CD14-positive monocyte (primary cell): Measurements from ENCODE around the gene TRIM43B. TPM values are rescaled to one million over a fixed set of nuclear protein-coding genes. Genes with fewer than 3 reads are reported as not detected.

Experiments used
- DNase-seq, 3 donors: peaks; one replicate each; pipeline ENCODE4 v3.0.0-alpha.2; 2011 to 2022
- H2AFZ ChIP-seq: 2 replicates; pipeline ENCODE4 v1.6.0; 2012; ENCODE audit warnings: mild to moderate bottlenecking, low read depth, low read length, inconsistent platforms; ENCODE audit not compliant: insufficient read depth, poor library complexity, severe bottlenecking
- H3K27ac ChIP-seq, 2 donors: 1 replicate in 1 of 2; 2 replicates in 1 of 2; pipeline ENCODE4 v1.5.1; 2012 to 2013; ENCODE audit warnings: low read length in 2 of 2, control low read depth in 1 of 2, inconsistent platforms in 1 of 2, low read depth in 1 of 2, mild to moderate bottlenecking in 1 of 2
- H3K27me3 ChIP-seq, 2 donors: one replicate each; pipeline versions ENCODE4 v1.6.0 to v1.6.1; 2011 to 2013; ENCODE audit warnings: low read length in 2 of 2; ENCODE audit not compliant: control insufficient read depth in 2 of 2, insufficient read depth in 2 of 2
- H3K36me3 ChIP-seq, 2 donors: replicated peaks in 1 of 2; 1 replicate in 1 of 2; 2 replicates in 1 of 2; pipeline versions ENCODE4 v1.5.1 to v1.6.1; 2012 to 2013; ENCODE audit warnings: low read length in 2 of 2, control low read depth in 1 of 2, inconsistent platforms in 1 of 2, mild to moderate bottlenecking in 1 of 2; ENCODE audit not compliant: insufficient read depth in 2 of 2, control insufficient read depth in 1 of 2
- H3K4me1 ChIP-seq, 2 donors: 1 replicate in 1 of 2; 2 replicates in 1 of 2; pipeline versions ENCODE4 v1.5.1 to v1.6.1; 2012 to 2013; ENCODE audit warnings: low read length in 2 of 2, control low read depth in 1 of 2, inconsistent platforms in 1 of 2, mild to moderate bottlenecking in 1 of 2, moderate library complexity in 1 of 2; ENCODE audit not compliant: insufficient read depth in 2 of 2, control insufficient read depth in 1 of 2
- H3K4me2 ChIP-seq: replicated peaks from 2 replicates; pipeline ENCODE3; 2012; ENCODE audit warnings: low read length, moderate library complexity, mild to moderate bottlenecking; ENCODE audit not compliant: poor library complexity, severe bottlenecking; ENCODE audit errors: extremely low read depth
- H3K4me3 ChIP-seq, 3 experiments: fragments of 200-600 bp in 1 of 3; sonication (generic) in 1 of 3; replicated peaks in 1 of 3; 1 replicate in 2 of 3; 2 replicates in 1 of 3; pipeline ENCODE4 v1.5.1; 2011 to 2013; ENCODE audit warnings: low read length in 3 of 3, mild to moderate bottlenecking in 3 of 3, control low read depth in 2 of 3, low read depth in 2 of 3, inconsistent platforms in 1 of 3, moderate library complexity in 1 of 3
- H3K79me2 ChIP-seq: 2 replicates; pipeline ENCODE4 v1.6.0; 2012; ENCODE audit warnings: mild to moderate bottlenecking, control low read depth, inconsistent platforms, low read length, moderate library complexity; ENCODE audit not compliant: insufficient read depth
- H3K9ac ChIP-seq: 2 replicates; pipeline ENCODE4 v1.6.0; 2017; ENCODE audit warnings: low read length, mild to moderate bottlenecking; ENCODE audit not compliant: insufficient read depth, poor library complexity, severe bottlenecking
- H3K9me3 ChIP-seq, 2 donors: replicated peaks in 1 of 2; 1 replicate in 1 of 2; 2 replicates in 1 of 2; pipeline versions ENCODE4 v1.5.1 to v1.6.1; 2012 to 2013; ENCODE audit warnings: low read length in 2 of 2, control low read depth in 1 of 2; ENCODE audit not compliant: control insufficient read depth in 1 of 2, insufficient read depth in 1 of 2
- H4K20me1 ChIP-seq: 2 replicates; pipeline ENCODE4 v1.6.0; 2012; ENCODE audit warnings: mild to moderate bottlenecking, low read length, control low read depth, moderate library complexity; ENCODE audit not compliant: insufficient read depth
- H3K27ac Mint-ChIP-seq, 7 donors: one replicate each; pipeline ENCODE4 v1.8.0; 2020; ENCODE audit warnings: mild to moderate bottlenecking in 7 of 7, mixed read lengths in 7 of 7, moderate library complexity in 6 of 7, inconsistent platforms in 2 of 7
- H3K27me3 Mint-ChIP-seq, 3 donors: one replicate each; pipeline ENCODE4 v1.8.0; 2021 to 2022; ENCODE audit warnings: low read depth in 3 of 3, mild to moderate bottlenecking in 3 of 3, mixed read lengths in 3 of 3, moderate library complexity in 3 of 3, inconsistent platforms in 1 of 3
- H3K36me3 Mint-ChIP-seq, 2 donors: one replicate each; pipeline ENCODE4 v1.8.0; 2020; ENCODE audit warnings: mixed read lengths in 2 of 2, inconsistent platforms in 1 of 2, mild to moderate bottlenecking in 1 of 2
- H3K4me1 Mint-ChIP-seq: one replicate; pipeline ENCODE4 v1.8.0; 2020; ENCODE audit warnings: mild to moderate bottlenecking, mixed read lengths
- H3K4me3 Mint-ChIP-seq, 2 donors: one replicate each; pipeline ENCODE4 v1.8.0; 2020; ENCODE audit warnings: mild to moderate bottlenecking in 2 of 2, mixed read lengths in 2 of 2, moderate library complexity in 1 of 2
- H3K9me3 Mint-ChIP-seq, 7 donors: one replicate each; pipeline ENCODE4 v1.8.0; 2020 to 2022; ENCODE audit warnings: mixed read lengths in 7 of 7, mild to moderate bottlenecking in 6 of 7, moderate library complexity in 6 of 7, inconsistent platforms in 2 of 7
- WGBS: methylation state at CpG from one replicate; pipeline ENCODE4 v1.1.5; 2013; ENCODE audit warnings: missing lambda C conversion rate; ENCODE audit not compliant: insufficient coverage; 5-methylcytosine and 5-hydroxymethylcytosine counted together
- intact Hi-C, 2 donors: fragments of 100-400 bp; cut with micrococcal nuclease; formaldehyde crosslinking; loops; one replicate each; pipeline versions ENCODE4 v1.15.0 to v1.15.1; 2023
- polyA plus RNA-seq, 3 donors: library from polyadenylated mRNA; depleted of rRNA in 1 of 3; unstranded in 2 of 3; stranded (reverse) in 1 of 3; fragments of 300-500 nt in 2 of 3; fragments of >200 nt in 1 of 3; fragmentation: Illumina TruSeq in 2 of 3; gene quantifications; 1 replicate in 2 of 3; 2 replicates in 1 of 3; pipeline ENCODE4 v1.2.3, GENCODE V29; 2012 to 2021
- TF ChIP-seq, protein P1 (sequence below): fragments of 200-600 bp; IDR thresholded peaks from one replicate; pipeline ENCODE4 v1.8.0; 2022; ENCODE audit warnings: antibody characterized with exemption, mild to moderate bottlenecking

Gene TRIM43B
- polyA plus RNA-seq, 3 donors: not detected

DNA sequence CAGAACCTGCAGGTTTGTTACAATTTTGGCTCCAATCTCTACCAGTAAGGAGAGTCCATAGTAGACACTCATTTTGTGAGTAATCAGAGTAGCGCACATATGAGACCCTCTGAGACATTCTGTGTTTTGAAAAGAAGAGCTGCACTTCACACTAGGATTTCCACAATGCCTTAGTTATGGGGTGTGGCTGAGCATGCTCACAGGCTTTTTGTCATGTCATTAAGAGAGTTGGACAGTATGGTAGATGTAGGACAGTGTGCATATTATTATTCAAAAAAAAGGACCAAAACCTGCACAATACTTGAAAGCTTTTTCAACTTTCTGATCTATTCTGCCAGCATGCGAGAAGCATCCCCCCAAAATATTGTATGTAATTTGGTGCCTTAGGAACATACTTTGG is 24.9 kb upstream of the TRIM43B start:
- no peak for DNase-seq
- Mint-ChIP-seq H3K27ac (no peak overlapping the region), H3K4me3 (no peak overlapping the region), H3K36me3 (no peaks in the 10 kb centered on the region), H3K9me3 (no peaks in the 10 kb centered on the region), H3K4me1 (no peaks in the 10 kb centered on the region), H3K27me3 (peaks cover 2 to 5% (median 2%) of the 10 kb centered on the region in 3 donors)
- WGBS: no CpG with 5 or more reads among the region's 2 CpGs
- Histone ChIP-seq H3K27me3 (no peaks in the 10 kb centered on the region), H4K20me1 (no peaks in the 10 kb centered on the region), H3K4me3 (no peak overlapping the region), H3K27ac (no peak overlapping the region), H3K4me1 (no peaks in the 10 kb centered on the region), H3K4me2 (no peak overlapping the region), H3K9me3 (no peaks in the 10 kb centered on the region), H3K36me3 (no peaks in the 10 kb centered on the region), H3K79me2 (no peaks in the 10 kb centered on the region), H2AFZ (no peak overlapping the region), H3K9ac (no peak overlapping the region)
- intact Hi-C loops: no loop called here
- TF ChIP-seq, protein P1, sequence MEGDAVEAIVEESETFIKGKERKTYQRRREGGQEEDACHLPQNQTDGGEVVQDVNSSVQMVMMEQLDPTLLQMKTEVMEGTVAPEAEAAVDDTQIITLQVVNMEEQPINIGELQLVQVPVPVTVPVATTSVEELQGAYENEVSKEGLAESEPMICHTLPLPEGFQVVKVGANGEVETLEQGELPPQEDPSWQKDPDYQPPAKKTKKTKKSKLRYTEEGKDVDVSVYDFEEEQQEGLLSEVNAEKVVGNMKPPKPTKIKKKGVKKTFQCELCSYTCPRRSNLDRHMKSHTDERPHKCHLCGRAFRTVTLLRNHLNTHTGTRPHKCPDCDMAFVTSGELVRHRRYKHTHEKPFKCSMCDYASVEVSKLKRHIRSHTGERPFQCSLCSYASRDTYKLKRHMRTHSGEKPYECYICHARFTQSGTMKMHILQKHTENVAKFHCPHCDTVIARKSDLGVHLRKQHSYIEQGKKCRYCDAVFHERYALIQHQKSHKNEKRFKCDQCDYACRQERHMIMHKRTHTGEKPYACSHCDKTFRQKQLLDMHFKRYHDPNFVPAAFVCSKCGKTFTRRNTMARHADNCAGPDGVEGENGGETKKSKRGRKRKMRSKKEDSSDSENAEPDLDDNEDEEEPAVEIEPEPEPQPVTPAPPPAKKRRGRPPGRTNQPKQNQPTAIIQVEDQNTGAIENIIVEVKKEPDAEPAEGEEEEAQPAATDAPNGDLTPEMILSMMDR: no peak

DNA sequence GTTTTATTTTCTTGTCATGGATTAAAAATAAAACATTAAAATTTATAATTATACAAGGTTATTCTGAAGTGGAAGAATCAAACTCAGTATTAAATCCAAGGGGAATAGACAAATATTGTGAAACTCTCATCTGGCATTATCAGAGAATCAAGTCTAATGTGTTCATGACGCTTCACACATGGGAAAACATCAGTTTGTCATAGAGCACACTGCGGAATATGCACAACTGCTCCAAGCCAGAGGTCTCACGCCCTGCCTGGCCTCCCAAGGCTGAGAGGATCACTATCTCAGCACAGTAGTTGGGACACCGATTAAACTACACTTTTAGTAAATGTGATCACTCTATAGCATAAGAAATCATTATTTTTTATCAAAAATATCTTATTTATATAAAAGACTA is 20.7 kb upstream of the TRIM43B start:
- no peak overlapping the region for H3K27ac Mint-ChIP-seq
- Histone ChIP-seq H3K4me2 (no peak overlapping the region), H3K36me3 (no peaks in the 10 kb centered on the region), H3K79me2 (no peaks in the 10 kb centered on the region), H3K9ac (no peak overlapping the region), H3K27me3 (no peaks in the 10 kb centered on the region), H3K4me1 (no peaks in the 10 kb centered on the region), H2AFZ (no peak overlapping the region), H3K4me3 (no peak overlapping the region), H4K20me1 (no peaks in the 10 kb centered on the region), H3K9me3 (no peaks in the 10 kb centered on the region), H3K27ac (no peak overlapping the region)
- no peaks in the 10 kb centered on the region for H3K36me3 Mint-ChIP-seq
- intact Hi-C loops: no loop called here
- 100% methylated on average over 2 of the region's 4 CpGs for WGBS
- TF ChIP-seq, protein P1: no peak
- H3K4me3 Mint-ChIP-seq: no peak overlapping the region
- H3K4me1 Mint-ChIP-seq: no peaks in the 10 kb centered on the region
- peaks cover 0 to 2% (median 0%) of the 10 kb centered on the region in 7 donors for H3K9me3 Mint-ChIP-seq
- no peak for DNase-seq
- H3K27me3 Mint-ChIP-seq: peaks cover 0 to 4% (median 3%) of the 10 kb centered on the region in 3 donors
